SK-N-SH (cell line): ENCODE measurements around the gene BTN3A1. TPM values are rescaled to one million over a fixed set of nuclear protein-coding genes. Genes with fewer than 3 reads are reported as not detected.

Experiments used
- CTCF ChIA-PET: fragments of 300-600, 350-600 bp; formaldehyde crosslinking; extraction: SDS; loops from one replicate; lab custom pipeline; 2021; lab: Yijun Ruan, JAX
- POLR2A ChIA-PET: fragments of 350-600 bp; sonication (Branson Sonifier 250); formaldehyde crosslinking; extraction: SDS; loops from one replicate; lab custom pipeline; 2020; ENCODE audit warnings: antibody characterized with exemption, inconsistent platforms; lab: Yijun Ruan, JAX
- DNase-seq: peaks from one replicate; pipeline ENCODE4 v3.0.0; 2012
- H2AFZ ChIP-seq: fragments of 200-600 bp; sonication (generic); 2 replicates; pipeline ENCODE4 v1.8.1; 2016; ENCODE audit warnings: antibody characterized with exemption, mild to moderate bottlenecking, low read depth
- H3F3A ChIP-seq: fragments of 200-600 bp; sonication (generic); replicated peaks from 2 replicates; pipeline ENCODE3; 2016; ENCODE audit warnings: antibody characterized with exemption, mild to moderate bottlenecking; ENCODE audit not compliant: insufficient read depth
- H3K27ac ChIP-seq, 2 experiments: fragments of 200-500 bp in 1 of 2; fragments of 200-600 bp in 1 of 2; sonication (Bioruptor generic) in 1 of 2; sonication (generic), shearing (Covaris generic) in 1 of 2; 2 replicates each; pipeline versions ENCODE4 v1.5.1 to v1.6.1; 2014 to 2016; ENCODE audit warnings: low read depth in 2 of 2, inconsistent platforms in 1 of 2, low read length in 1 of 2, mild to moderate bottlenecking in 1 of 2, mixed read lengths in 1 of 2
- H3K27me3 ChIP-seq: fragments of 200-600 bp; sonication (generic), shearing (Covaris generic); 2 replicates; pipeline ENCODE4 v1.6.1; 2016; ENCODE audit warnings: mixed run types; ENCODE audit not compliant: insufficient read depth
- H3K36me3 ChIP-seq, 2 experiments: fragments of 200-500 bp in 1 of 2; fragments of 200-600 bp in 1 of 2; sonication (Bioruptor generic) in 1 of 2; sonication (generic) in 1 of 2; replicated peaks in 1 of 2; 2 replicates each; pipeline versions ENCODE3 to v1.5.1; 2014 to 2016; ENCODE audit warnings: low read length in 1 of 2, mild to moderate bottlenecking in 1 of 2; ENCODE audit not compliant: insufficient read depth in 2 of 2, control insufficient read depth in 1 of 2
- H3K4me1 ChIP-seq, 2 experiments: fragments of 200-500 bp in 1 of 2; fragments of 200-600 bp in 1 of 2; sonication (Bioruptor generic) in 1 of 2; sonication (generic), shearing (Covaris generic) in 1 of 2; 2 replicates each; pipeline versions ENCODE4 v1.5.1 to v1.6.1; 2014 to 2016; ENCODE audit warnings: low read depth in 1 of 2, low read length in 1 of 2, mixed run types in 1 of 2; ENCODE audit not compliant: insufficient read depth in 2 of 2, control insufficient read depth in 1 of 2
- H3K4me2 ChIP-seq: fragments of 200-600 bp; sonication (generic), shearing (Covaris generic); 2 replicates; pipeline ENCODE4 v1.6.1; 2017; ENCODE audit warnings: mixed run types
- H3K4me3 ChIP-seq, 2 experiments: fragments of 200-500 bp in 1 of 2; fragments of 200-600 bp in 1 of 2; sonication (Bioruptor generic) in 1 of 2; sonication (generic), shearing (Covaris generic) in 1 of 2; 2 replicates each; pipeline versions ENCODE4 v1.5.1 to v1.8.1; 2014 to 2016; ENCODE audit warnings: low read depth in 2 of 2, inconsistent platforms in 1 of 2, low read length in 1 of 2, mild to moderate bottlenecking in 1 of 2, mixed read lengths in 1 of 2, moderate library complexity in 1 of 2
- H3K79me2 ChIP-seq: fragments of 200-600 bp; sonication (generic); 2 replicates; pipeline ENCODE4 v1.8.1; 2017; ENCODE audit warnings: mild to moderate bottlenecking; ENCODE audit not compliant: insufficient read depth
- H3K9ac ChIP-seq: fragments of 200-600 bp; sonication (generic); 2 replicates; pipeline ENCODE4 v1.6.1; 2017; ENCODE audit warnings: mixed run types
- H3K9me2 ChIP-seq: fragments of 200-600 bp; sonication (generic); 2 replicates; pipeline ENCODE4 v1.6.1; 2017; ENCODE audit warnings: mixed run types
- H3K9me3 ChIP-seq: fragments of 200-600 bp; sonication (generic); 2 replicates; pipeline ENCODE4 v1.6.1; 2017; ENCODE audit warnings: mixed run types, mild to moderate bottlenecking, moderate library complexity
- H4K20me1 ChIP-seq: fragments of 200-600 bp; sonication (generic); 2 replicates; pipeline ENCODE4 v1.6.1; 2017; ENCODE audit warnings: mild to moderate bottlenecking, mixed run types; ENCODE audit not compliant: insufficient read depth
- EZH2phosphoT487 ChIP-seq: fragments of 200-600 bp; sonication (generic); IDR thresholded peaks from 2 replicates; pipeline ENCODE4 v1.6.1; 2017; ENCODE audit warnings: low read depth, mixed run types, mild to moderate bottlenecking, antibody characterized with exemption, moderate library complexity, borderline replicate concordance
- FOXJ3 ChIP-seq: sonication (generic); formaldehyde crosslinking; IDR thresholded peaks from 2 replicates; pipeline ENCODE4 v1.5.1; 2020; ENCODE audit warnings: mild to moderate bottlenecking, missing genetic modification reagents
- FOXM1 ChIP-seq: IDR thresholded peaks from 2 replicates; pipeline ENCODE4 v1.4.0; 2012; ENCODE audit warnings: low read depth, mild to moderate bottlenecking
- GABPA ChIP-seq: IDR thresholded peaks from 2 replicates; pipeline ENCODE4 v1.4.0; 2012; ENCODE audit warnings: low read depth, mild to moderate bottlenecking
- JUND ChIP-seq: IDR thresholded peaks from 2 replicates; pipeline ENCODE4 v1.4.0; 2012
- MEF2A ChIP-seq: IDR thresholded peaks from 2 replicates; pipeline ENCODE4 v1.4.0; 2012; ENCODE audit warnings: low read depth, borderline replicate concordance
- MXI1 ChIP-seq: IDR thresholded peaks from 2 replicates; pipeline ENCODE4 v1.6.1; 2012; ENCODE audit warnings: mild to moderate bottlenecking, low read depth, low read length, improper control_type of control experiment
- NRF1 ChIP-seq: IDR thresholded peaks from 2 replicates; pipeline ENCODE4 v1.6.1; 2012; ENCODE audit warnings: low read depth, mild to moderate bottlenecking, low read length
- RAD21 ChIP-seq: IDR thresholded peaks from 2 replicates; pipeline ENCODE4 v1.6.1; 2012; ENCODE audit warnings: mild to moderate bottlenecking, low read length
- RXRA ChIP-seq: IDR thresholded peaks from 2 replicates; pipeline ENCODE4 v1.4.0; 2012; ENCODE audit warnings: low read depth, mild to moderate bottlenecking, borderline replicate concordance
- SMC3 ChIP-seq: IDR thresholded peaks from 2 replicates; pipeline ENCODE4 v1.6.1; 2012; ENCODE audit warnings: low read depth, low read length, improper control_type of control experiment
- TAF1 ChIP-seq: IDR thresholded peaks from 2 replicates; pipeline ENCODE4 v1.6.1; 2012; ENCODE audit warnings: low read depth, mild to moderate bottlenecking, low read length, moderate library complexity, borderline replicate concordance
- TEAD4 ChIP-seq: IDR thresholded peaks from 2 replicates; pipeline ENCODE4 v1.4.0; 2012; ENCODE audit warnings: mild to moderate bottlenecking, borderline replicate concordance; ENCODE audit not compliant: insufficient read depth
- YY1 ChIP-seq: IDR thresholded peaks from 2 replicates; pipeline ENCODE4 v1.4.0; 2012; ENCODE audit warnings: low read depth, mild to moderate bottlenecking
- WGBS: methylation state at CpG from one replicate; pipeline ENCODE4 v1.1.6; 2017; ENCODE audit warnings: low lambda C conversion rate; 5-methylcytosine and 5-hydroxymethylcytosine counted together
- polyA plus RNA-seq, 3 experiments: library from polyadenylated mRNA; depleted of rRNA; stranded (reverse); fragments of >200 nt; gene quantifications; 2 replicates each; pipeline ENCODE4 v1.2.3, GENCODE V29; 2012
- TF ChIP-seq, protein P1 (sequence below): fragments of 200-600 bp; sonication (generic); IDR thresholded peaks from 2 replicates; pipeline ENCODE4 v1.6.1; 2017; ENCODE audit warnings: antibody characterized with exemption, mild to moderate bottlenecking, moderate library complexity
- TF ChIP-seq, protein P2 (sequence below): IDR thresholded peaks from 2 replicates; pipeline ENCODE4 v1.6.1; 2012; ENCODE audit warnings: mild to moderate bottlenecking, low read depth, low read length, moderate library complexity
- TF ChIP-seq, protein P3 (sequence below): IDR thresholded peaks from 2 replicates; pipeline ENCODE4 v1.4.0; 2012; ENCODE audit warnings: low read depth

BTN3A1 gene
- polyA plus RNA-seq, 1 of the 3 experiments (the other 2 are of a cell fraction): 14.2 TPM

DNA sequence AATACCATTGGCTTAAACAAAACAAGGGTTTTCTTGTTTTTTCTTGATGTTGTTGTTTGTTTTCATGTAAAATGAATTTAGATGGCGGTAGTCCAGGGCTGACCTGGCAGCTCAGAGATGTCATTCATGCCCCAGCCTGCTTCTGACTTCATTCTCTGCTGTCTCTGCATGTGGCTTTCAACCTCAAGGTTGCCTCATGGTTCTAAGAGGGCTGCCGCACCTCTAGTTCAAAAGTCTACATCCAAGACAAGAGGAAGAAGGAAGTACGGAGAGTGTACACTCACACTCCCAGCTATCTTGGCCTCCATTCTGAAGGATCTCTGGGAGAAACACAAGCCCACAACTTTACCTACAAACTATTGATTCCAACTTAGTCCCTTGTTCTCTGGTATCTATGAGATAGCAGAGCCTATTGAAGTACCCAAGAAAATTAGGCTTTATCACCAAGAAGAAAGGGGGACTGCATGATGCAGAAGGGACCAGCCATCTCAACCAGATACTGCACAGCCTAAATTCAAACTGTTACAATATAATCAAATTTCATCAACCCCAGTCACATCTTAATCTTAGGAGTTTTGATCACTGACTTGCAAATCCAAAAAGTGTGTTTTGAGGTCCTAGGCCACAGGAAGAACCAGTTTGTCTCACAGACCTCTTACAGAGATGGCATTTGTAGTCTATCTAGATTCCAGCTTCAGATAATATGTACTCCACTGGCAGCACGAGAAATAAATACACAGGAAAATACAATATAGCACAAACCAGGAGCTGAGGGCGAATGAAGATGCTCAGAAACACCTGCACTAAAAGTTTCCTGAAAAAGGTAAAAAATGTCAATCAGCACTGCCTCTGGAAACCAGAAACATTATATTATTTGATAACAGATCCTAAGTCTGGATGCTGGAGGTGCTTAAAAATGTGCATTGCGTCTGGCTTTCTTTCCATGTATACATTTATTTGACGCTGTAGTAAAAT lies 37.4 kb downstream of the BTN3A1 start:
- H3K9ac ChIP-seq: peak overlapping the region; percentile 68
- peaks cover 0 to 2% of the 10 kb centered on the region in 2 experiments for H3K36me3 ChIP-seq
- ChIA-PET CTCF (no interaction called here), POLR2A (no interaction called here)
- no peaks in the 10 kb centered on the region for H4K20me1 ChIP-seq
- no peaks in the 10 kb centered on the region for H3K79me2 ChIP-seq
- peaks cover 6 to 10% of the 10 kb centered on the region in 2 experiments; a peak in 3 of 4 replicates for H3K4me1 ChIP-seq
- no peaks in the 10 kb centered on the region for H3F3A ChIP-seq
- H3K9me3 ChIP-seq: no peaks in the 10 kb centered on the region
- H3K27me3 ChIP-seq: no peaks in the 10 kb centered on the region
- peak overlapping the region; percentile 66 for H3K4me3 ChIP-seq
- peak overlapping the region; percentile 81 to 94 for H3K27ac ChIP-seq
- no peak for DNase-seq
- H3K4me2 ChIP-seq: peak overlapping the region; percentile 65
- no peak for TF ChIP-seq MXI1
- no peak for TF ChIP-seq YY1
- no peak for TF ChIP-seq SMC3
- TF ChIP-seq MEF2A: no peak
- no peak for TF ChIP-seq FOXM1
- TF ChIP-seq, protein P1, sequence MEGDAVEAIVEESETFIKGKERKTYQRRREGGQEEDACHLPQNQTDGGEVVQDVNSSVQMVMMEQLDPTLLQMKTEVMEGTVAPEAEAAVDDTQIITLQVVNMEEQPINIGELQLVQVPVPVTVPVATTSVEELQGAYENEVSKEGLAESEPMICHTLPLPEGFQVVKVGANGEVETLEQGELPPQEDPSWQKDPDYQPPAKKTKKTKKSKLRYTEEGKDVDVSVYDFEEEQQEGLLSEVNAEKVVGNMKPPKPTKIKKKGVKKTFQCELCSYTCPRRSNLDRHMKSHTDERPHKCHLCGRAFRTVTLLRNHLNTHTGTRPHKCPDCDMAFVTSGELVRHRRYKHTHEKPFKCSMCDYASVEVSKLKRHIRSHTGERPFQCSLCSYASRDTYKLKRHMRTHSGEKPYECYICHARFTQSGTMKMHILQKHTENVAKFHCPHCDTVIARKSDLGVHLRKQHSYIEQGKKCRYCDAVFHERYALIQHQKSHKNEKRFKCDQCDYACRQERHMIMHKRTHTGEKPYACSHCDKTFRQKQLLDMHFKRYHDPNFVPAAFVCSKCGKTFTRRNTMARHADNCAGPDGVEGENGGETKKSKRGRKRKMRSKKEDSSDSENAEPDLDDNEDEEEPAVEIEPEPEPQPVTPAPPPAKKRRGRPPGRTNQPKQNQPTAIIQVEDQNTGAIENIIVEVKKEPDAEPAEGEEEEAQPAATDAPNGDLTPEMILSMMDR: no peak
- no peak for TF ChIP-seq NRF1
- TF ChIP-seq RAD21: no peak
- no peak for TF ChIP-seq RXRA
- TF ChIP-seq, protein P2, sequence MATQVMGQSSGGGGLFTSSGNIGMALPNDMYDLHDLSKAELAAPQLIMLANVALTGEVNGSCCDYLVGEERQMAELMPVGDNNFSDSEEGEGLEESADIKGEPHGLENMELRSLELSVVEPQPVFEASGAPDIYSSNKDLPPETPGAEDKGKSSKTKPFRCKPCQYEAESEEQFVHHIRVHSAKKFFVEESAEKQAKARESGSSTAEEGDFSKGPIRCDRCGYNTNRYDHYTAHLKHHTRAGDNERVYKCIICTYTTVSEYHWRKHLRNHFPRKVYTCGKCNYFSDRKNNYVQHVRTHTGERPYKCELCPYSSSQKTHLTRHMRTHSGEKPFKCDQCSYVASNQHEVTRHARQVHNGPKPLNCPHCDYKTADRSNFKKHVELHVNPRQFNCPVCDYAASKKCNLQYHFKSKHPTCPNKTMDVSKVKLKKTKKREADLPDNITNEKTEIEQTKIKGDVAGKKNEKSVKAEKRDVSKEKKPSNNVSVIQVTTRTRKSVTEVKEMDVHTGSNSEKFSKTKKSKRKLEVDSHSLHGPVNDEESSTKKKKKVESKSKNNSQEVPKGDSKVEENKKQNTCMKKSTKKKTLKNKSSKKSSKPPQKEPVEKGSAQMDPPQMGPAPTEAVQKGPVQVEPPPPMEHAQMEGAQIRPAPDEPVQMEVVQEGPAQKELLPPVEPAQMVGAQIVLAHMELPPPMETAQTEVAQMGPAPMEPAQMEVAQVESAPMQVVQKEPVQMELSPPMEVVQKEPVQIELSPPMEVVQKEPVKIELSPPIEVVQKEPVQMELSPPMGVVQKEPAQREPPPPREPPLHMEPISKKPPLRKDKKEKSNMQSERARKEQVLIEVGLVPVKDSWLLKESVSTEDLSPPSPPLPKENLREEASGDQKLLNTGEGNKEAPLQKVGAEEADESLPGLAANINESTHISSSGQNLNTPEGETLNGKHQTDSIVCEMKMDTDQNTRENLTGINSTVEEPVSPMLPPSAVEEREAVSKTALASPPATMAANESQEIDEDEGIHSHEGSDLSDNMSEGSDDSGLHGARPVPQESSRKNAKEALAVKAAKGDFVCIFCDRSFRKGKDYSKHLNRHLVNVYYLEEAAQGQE: no peak
- TF ChIP-seq EZH2phosphoT487: no peak
- no peak for TF ChIP-seq TAF1
- TF ChIP-seq, protein P3, sequence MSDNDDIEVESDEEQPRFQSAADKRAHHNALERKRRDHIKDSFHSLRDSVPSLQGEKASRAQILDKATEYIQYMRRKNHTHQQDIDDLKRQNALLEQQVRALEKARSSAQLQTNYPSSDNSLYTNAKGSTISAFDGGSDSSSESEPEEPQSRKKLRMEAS: no peak
- no peak for TF ChIP-seq GABPA
- TF ChIP-seq FOXJ3: no peak
- no peak for TF ChIP-seq JUND
- TF ChIP-seq TEAD4: no peak
- WGBS: 48% methylated on average over 7 of the region's 7 CpGs
- peak overlapping the region; percentile 89 for H2AFZ ChIP-seq
- H3K9me2 ChIP-seq: no peaks in the 10 kb centered on the region
